Effector memory CD8-positive, alpha-beta T cell (primary cell): ENCODE measurements around the gene ADAMTS16.

ENCODE experiments used
- ATAC-seq: fragments of 150-1000 bp; cut with Tn5 transposase; replicated peaks from 2 replicates; pipeline ENCODE4 v1.10.0; 2021; ENCODE audit warnings: mild to moderate bottlenecking, moderate library complexity
- DNase-seq, 3 experiments: peaks; one replicate each; pipeline ENCODE4 v3.0.0; 2021
- H3K27ac Mint-ChIP-seq, 2 donors: one replicate each; pipeline ENCODE4 v1.8.0; 2022; ENCODE audit warnings: mild to moderate bottlenecking in 2 of 2, mixed read lengths in 2 of 2, moderate library complexity in 2 of 2
- H3K27me3 Mint-ChIP-seq, 2 donors: one replicate each; pipeline ENCODE4 v1.8.0; 2022; ENCODE audit warnings: mixed read lengths in 2 of 2
- H3K36me3 Mint-ChIP-seq: one replicate; pipeline ENCODE4 v1.8.0; 2022; ENCODE audit warnings: mild to moderate bottlenecking, moderate library complexity, mixed read lengths; ENCODE audit not compliant: insufficient read depth
- H3K4me1 Mint-ChIP-seq, 2 donors: one replicate each; pipeline ENCODE4 v1.8.0; 2022; ENCODE audit warnings: low read depth in 2 of 2, mixed read lengths in 2 of 2
- H3K4me3 Mint-ChIP-seq, 2 donors: one replicate each; pipeline ENCODE4 v1.8.0; 2022; ENCODE audit warnings: mild to moderate bottlenecking in 2 of 2, mixed read lengths in 2 of 2, moderate library complexity in 2 of 2
- H3K9me3 Mint-ChIP-seq, 2 donors: one replicate each; pipeline ENCODE4 v1.8.0; 2022; ENCODE audit warnings: mixed read lengths in 2 of 2

Gene ADAMTS16

GRCh38 chr5:5296051-5296450 is 155.9 kb downstream of the ADAMTS16 start:
- Mint-ChIP-seq H3K36me3 (no peaks in the 10 kb centered on the region), H3K4me1 (no peaks in the 10 kb centered on the region), H3K9me3 (peaks cover 6 to 13% of the 10 kb centered on the region in 2 donors), H3K27ac (no peak overlapping the region), H3K4me3 (no peak overlapping the region), H3K27me3 (peaks cover 0 to 5% of the 10 kb centered on the region in 2 donors)
- DNase-seq (no peak), ATAC-seq (no peak)

DNA sequence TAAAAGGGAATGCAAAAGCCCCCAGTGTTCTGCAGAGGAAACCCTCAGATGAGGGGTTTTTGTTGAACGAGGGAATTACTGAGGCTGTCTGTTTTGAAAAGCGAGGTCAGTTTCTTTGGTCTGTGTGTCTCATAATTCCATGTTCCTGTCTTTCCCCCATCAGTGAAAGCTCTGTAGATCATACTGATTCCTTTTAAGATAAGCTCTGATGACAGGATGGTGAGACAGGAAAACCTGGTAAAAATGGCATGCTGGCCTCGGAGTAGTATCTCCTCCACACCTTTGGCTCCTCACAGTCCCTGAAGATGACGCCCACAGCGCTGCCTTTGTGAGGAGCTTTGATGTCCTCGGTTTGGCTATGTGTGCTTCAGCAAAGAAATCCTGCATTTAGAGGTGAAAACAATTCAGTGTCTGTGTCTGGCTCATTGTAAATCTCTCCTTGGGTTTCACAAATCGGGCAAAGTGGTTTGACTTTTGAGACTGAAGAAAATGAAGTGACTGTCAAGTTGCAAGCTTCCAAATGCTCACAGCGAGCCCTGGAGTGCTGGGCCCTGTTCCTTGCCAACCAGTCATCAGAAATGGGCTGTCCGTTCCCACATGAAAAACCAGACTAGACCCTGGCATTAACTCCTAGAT is 157.4 kb downstream of the ADAMTS16 start:
- Mint-ChIP-seq H3K4me1 (no peaks in the 10 kb centered on the region), H3K36me3 (no peaks in the 10 kb centered on the region), H3K27me3 (peaks cover 0 to 5% of the 10 kb centered on the region in 2 donors), H3K9me3 (peaks cover 4 to 27% of the 10 kb centered on the region in 2 donors), H3K4me3 (no peak overlapping the region), H3K27ac (no peak overlapping the region)
- ATAC-seq, result no peak
- DNase-seq, result no peak

DNA sequence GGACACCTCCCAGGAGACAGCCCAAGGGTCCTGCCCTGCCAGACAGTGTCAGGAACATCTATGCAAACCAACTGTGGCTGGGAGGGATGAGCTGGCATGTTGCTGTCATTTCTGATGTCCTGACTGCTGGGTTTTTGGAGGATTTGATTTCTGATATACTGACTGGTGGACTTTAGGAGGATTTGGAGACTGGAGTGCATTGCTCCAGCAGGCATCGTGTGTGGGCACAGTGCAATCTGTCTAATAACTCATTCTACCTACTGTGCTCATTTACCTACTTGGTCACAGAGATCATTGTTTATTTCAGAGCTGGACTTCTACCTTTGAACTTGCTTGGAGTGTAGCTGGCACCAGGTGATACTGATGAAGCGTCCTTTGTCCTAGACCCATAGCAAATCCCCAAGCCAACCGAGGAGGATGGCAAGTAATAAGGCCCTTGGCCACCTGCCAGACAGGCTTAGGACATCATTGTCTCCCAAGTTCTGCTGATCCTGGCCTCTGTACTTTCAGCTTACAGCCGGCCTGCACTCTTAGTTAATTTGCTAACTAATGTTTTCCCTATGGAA is 158.0 kb downstream of the ADAMTS16 start:
- ATAC-seq, result no peak
- no peak overlapping the region for H3K27ac Mint-ChIP-seq
- peaks cover 2 to 28% of the 10 kb centered on the region in 2 donors for H3K9me3 Mint-ChIP-seq
- H3K4me1 Mint-ChIP-seq, result no peaks in the 10 kb centered on the region
- no peak overlapping the region for H3K4me3 Mint-ChIP-seq
- DNase-seq, result no peak
- H3K27me3 Mint-ChIP-seq, result peaks cover 0 to 5% of the 10 kb centered on the region in 2 donors
- no peaks in the 10 kb centered on the region for H3K36me3 Mint-ChIP-seq

DNA sequence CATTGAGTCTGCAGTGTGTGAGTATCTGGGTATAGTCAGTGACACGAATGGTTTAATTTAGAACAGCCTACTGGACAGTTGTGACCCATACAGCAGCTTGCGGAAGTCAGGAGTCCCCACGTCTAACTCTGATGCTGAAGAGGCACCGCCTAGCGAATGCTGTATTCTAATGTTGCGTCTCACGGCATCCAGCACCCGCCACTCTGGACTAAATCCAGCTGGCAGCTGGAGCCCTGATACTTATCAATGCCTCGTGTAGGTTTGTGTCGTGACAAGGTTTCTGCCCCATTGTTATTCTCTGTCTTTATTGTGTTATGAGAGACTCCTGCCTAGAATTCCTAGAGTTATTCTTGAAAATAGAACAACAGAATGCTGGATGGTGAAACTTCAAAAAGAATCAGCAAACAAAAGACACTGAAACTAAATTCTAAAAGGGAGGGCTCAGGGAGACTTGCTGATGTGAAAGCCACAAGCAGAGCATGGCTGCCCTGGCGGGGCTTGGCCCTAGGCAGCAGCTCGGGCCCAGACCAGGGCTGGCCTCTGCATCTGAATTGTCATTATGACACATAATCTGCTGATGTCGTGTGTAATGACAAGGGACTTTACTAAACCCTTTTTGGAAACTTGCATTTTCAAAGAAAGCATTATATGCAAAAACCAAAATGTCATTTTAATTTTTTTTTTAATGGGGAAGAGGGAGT is 158.9 kb downstream of the ADAMTS16 start:
- H3K36me3 Mint-ChIP-seq, result no peaks in the 10 kb centered on the region
- DNase-seq (no peak), ATAC-seq (no peak)
- H3K9me3 Mint-ChIP-seq, result peaks cover 4 to 22% of the 10 kb centered on the region in 2 donors
- no peaks in the 10 kb centered on the region for H3K27me3 Mint-ChIP-seq
- H3K4me3 Mint-ChIP-seq, result no peak overlapping the region
- no peak overlapping the region for H3K27ac Mint-ChIP-seq
- no peaks in the 10 kb centered on the region for H3K4me1 Mint-ChIP-seq

GRCh38 chr5:5301176-5301575 is 161.0 kb downstream of the ADAMTS16 start:
- no peaks in the 10 kb centered on the region for H3K4me1 Mint-ChIP-seq
- no peaks in the 10 kb centered on the region for H3K36me3 Mint-ChIP-seq
- no peak overlapping the region for H3K27ac Mint-ChIP-seq
- no peaks in the 10 kb centered on the region for H3K27me3 Mint-ChIP-seq
- no peak overlapping the region for H3K4me3 Mint-ChIP-seq
- ATAC-seq (no peak), DNase-seq (no peak)
- H3K9me3 Mint-ChIP-seq, result peaks cover 6 to 30% of the 10 kb centered on the region in 2 donors

GRCh38 chr5:5302201-5302600 is 162.1 kb downstream of the ADAMTS16 start:
- no peak for DNase-seq
- H3K27ac Mint-ChIP-seq, result no peak overlapping the region
- H3K27me3 Mint-ChIP-seq, result no peaks in the 10 kb centered on the region
- no peaks in the 10 kb centered on the region for H3K4me1 Mint-ChIP-seq
- H3K9me3 Mint-ChIP-seq, result peaks cover 6 to 23% of the 10 kb centered on the region in 2 donors
- no peak for ATAC-seq
- H3K36me3 Mint-ChIP-seq, result no peaks in the 10 kb centered on the region
- no peak overlapping the region for H3K4me3 Mint-ChIP-seq

- Mint-ChIP-seq H3K27ac (no peak overlapping the region), H3K9me3 (peaks cover 4 to 23% of the 10 kb centered on the region in 2 donors), H3K4me1 (no peaks in the 10 kb centered on the region), H3K27me3 (no peaks in the 10 kb centered on the region), H3K4me3 (no peak overlapping the region), H3K36me3 (no peaks in the 10 kb centered on the region)
- DNase-seq, result no peak
- ATAC-seq, result no peak
Observed at GRCh38 chr5:5303242-5303641, 163.1 kb downstream of the ADAMTS16 start.

DNA sequence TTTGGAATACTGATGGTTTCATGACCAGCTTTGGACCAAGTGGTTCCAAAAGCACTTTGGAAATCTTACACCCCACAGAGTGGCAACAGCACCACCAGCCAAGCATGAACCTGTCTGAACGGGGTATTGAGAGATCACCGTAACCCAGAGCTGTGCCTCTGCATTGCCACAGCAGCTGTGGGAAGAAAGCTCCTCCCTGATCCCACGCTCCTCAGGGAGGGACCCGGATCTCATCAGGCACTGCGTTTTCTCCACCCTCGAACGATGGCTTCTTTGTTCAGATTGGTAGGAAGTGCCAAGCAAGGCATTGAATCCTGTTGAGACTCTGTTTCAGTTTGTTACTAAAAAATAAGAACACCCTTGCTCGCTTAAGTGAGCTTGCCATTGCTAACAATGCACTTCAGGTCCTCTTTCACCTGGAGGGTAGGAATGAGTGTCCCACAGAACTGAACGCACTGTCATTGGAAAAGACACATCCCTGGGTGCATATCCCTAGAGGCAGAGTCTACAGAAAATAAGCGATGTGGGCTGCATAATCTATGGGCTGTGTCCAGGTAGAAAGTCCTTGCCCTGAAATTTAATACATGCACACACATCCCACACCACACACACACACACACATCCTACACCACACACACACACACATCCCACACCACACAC is 164.4 kb downstream of the ADAMTS16 start:
- no peaks in the 10 kb centered on the region for H3K36me3 Mint-ChIP-seq
- ATAC-seq, result no peak
- H3K27ac Mint-ChIP-seq, result no peak overlapping the region
- H3K9me3 Mint-ChIP-seq, result peaks cover 4 to 23% of the 10 kb centered on the region in 2 donors
- H3K27me3 Mint-ChIP-seq, result no peaks in the 10 kb centered on the region
- H3K4me3 Mint-ChIP-seq, result no peak overlapping the region
- no peaks in the 10 kb centered on the region for H3K4me1 Mint-ChIP-seq
- DNase-seq, result no peak

DNA sequence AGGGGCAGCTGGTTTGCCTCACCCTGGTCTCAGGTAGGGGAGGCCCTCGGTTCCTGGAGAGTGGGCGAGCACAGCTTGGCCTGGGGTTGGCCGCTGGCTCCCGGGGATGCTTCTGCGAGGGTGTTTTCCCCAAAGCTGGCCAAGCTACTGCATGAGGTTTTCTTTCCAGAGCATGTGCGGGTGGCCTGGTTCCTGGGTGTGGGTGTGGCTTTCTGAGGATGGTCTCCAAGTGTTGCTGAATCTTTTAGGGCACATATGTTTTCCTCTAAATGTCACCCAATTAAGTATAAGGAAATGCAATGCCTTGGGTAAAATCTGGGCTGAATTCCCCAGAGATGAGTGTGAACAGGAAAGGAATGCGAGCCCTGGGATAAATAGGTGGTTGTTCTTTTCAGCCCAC is 166.6 kb downstream of the ADAMTS16 start:
- H3K27me3 Mint-ChIP-seq, result peaks cover 0 to 4% of the 10 kb centered on the region in 2 donors
- no peak for DNase-seq
- H3K27ac Mint-ChIP-seq, result no peak overlapping the region
- H3K4me1 Mint-ChIP-seq, result no peaks in the 10 kb centered on the region
- no peak for ATAC-seq
- no peaks in the 10 kb centered on the region for H3K36me3 Mint-ChIP-seq
- H3K9me3 Mint-ChIP-seq, result peaks cover 6 to 18% of the 10 kb centered on the region in 2 donors
- no peak overlapping the region for H3K4me3 Mint-ChIP-seq

DNA sequence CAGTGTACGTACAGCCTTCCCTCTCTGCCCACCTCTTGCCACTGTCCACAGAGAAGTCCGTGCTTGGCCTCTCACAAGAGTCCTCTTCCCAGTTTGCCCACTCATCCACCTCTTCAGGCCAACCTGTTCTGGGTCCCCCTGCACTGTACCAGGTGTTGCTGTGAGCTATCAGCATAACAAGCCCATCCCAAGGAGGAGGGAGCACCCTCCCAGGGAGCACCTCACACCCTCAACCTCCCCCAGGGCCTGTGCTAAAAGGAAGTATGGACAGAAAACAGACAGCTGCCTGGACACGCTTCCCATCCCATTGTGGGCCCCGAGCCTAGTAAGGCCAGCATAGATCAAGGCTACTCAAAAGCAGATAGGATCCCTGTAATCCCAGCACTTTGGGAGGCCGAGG is 168.2 kb downstream of the ADAMTS16 start:
- no peak for DNase-seq
- H3K27me3 Mint-ChIP-seq, result peaks cover 0 to 4% of the 10 kb centered on the region in 2 donors
- no peaks in the 10 kb centered on the region for H3K4me1 Mint-ChIP-seq
- no peak for ATAC-seq
- H3K36me3 Mint-ChIP-seq, result no peaks in the 10 kb centered on the region
- H3K27ac Mint-ChIP-seq, result no peak overlapping the region
- H3K9me3 Mint-ChIP-seq, result peaks cover 6 to 8% of the 10 kb centered on the region in 2 donors
- H3K4me3 Mint-ChIP-seq, result no peak overlapping the region

DNA sequence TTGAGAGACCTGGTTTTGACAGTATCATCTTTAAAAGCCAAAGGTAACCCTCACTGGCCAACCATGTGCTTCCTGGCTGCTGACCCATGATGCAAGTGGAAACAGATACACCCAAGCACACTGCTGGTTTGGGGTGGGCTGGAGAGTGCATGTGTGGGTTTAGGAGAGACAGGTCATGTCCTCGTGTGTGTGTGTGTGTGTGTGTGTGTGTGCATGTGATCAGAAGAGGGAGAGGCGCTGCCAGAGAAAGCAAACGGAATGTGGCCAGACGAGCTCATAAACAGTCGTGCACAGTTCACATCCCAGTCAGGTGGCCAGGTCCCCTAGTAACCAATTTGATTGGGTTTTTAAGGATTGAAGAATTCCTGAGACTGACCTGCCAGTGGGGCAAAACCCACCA is 169.5 kb downstream of the ADAMTS16 start:
- DNase-seq, result no peak
- ATAC-seq, result no peak
- Mint-ChIP-seq H3K36me3 (no peaks in the 10 kb centered on the region), H3K9me3 (peaks cover 4 to 8% of the 10 kb centered on the region in 2 donors), H3K4me1 (no peaks in the 10 kb centered on the region), H3K27me3 (peaks cover 0 to 4% of the 10 kb centered on the region in 2 donors), H3K27ac (no peak overlapping the region), H3K4me3 (no peak overlapping the region)

- ATAC-seq (no peak), DNase-seq (no peak)
- Mint-ChIP-seq H3K27ac (no peak overlapping the region), H3K4me1 (no peaks in the 10 kb centered on the region), H3K27me3 (peaks cover 0 to 4% of the 10 kb centered on the region in 2 donors), H3K4me3 (no peak overlapping the region), H3K36me3 (no peaks in the 10 kb centered on the region), H3K9me3 (peaks cover 0 to 2% of the 10 kb centered on the region in 2 donors)
Observed at GRCh38 chr5:5313101-5313635, 173.0 kb downstream of the ADAMTS16 start.

DNA sequence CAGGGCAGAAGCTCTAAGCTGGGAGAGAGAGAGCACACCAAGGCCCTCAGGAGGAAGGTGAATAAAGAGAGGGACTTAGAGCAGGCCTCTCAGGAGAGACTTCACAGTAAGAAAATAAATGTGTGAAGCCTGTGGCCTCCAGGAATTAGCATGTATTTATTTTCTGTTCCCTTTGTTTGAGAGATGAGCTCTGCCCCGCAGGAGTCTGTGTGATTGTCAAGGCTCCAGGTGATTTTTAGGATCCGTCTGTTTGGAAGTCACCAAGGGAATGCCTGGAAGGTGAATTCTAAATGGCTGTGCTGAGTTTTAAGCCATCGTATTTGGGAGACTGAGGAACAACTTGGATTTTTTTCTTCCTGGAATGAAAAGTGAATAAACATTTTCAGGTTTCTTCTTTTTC is 174.0 kb downstream of the ADAMTS16 start:
- Mint-ChIP-seq H3K4me1 (no peaks in the 10 kb centered on the region), H3K9me3 (peaks cover 0 to 5% of the 10 kb centered on the region in 2 donors), H3K27me3 (peaks cover 0 to 4% of the 10 kb centered on the region in 2 donors), H3K27ac (no peak overlapping the region), H3K4me3 (no peak overlapping the region), H3K36me3 (no peaks in the 10 kb centered on the region)
- DNase-seq (no peak), ATAC-seq (no peak)
